Endothelial cell (in vitro differentiated cells): ENCODE data around the gene VAMP1. TPM values are rescaled to one million over a fixed set of nuclear protein-coding genes. Genes with fewer than 3 reads are reported as not detected.

ENCODE experiments used
- DNase-seq: peaks from one replicate; pipeline ENCODE4 v3.0.0; 2021; ENCODE audit warnings: low spot score
- H3K27ac Mint-ChIP-seq: one replicate; pipeline ENCODE4 v1.8.0; 2021; ENCODE audit warnings: mixed read lengths, inconsistent platforms; ENCODE audit not compliant: unreplicated experiment
- H3K27me3 Mint-ChIP-seq: one replicate; pipeline ENCODE4 v1.8.0; 2021; ENCODE audit warnings: mild to moderate bottlenecking, moderate library complexity, mixed read lengths, inconsistent platforms; ENCODE audit not compliant: unreplicated experiment
- H3K36me3 Mint-ChIP-seq: one replicate; pipeline ENCODE4 v1.8.0; 2021; ENCODE audit warnings: mild to moderate bottlenecking, low read depth, mixed read lengths, inconsistent platforms; ENCODE audit not compliant: unreplicated experiment
- H3K4me1 Mint-ChIP-seq: one replicate; pipeline ENCODE4 v1.8.0; 2021; ENCODE audit warnings: mild to moderate bottlenecking, mixed read lengths, inconsistent platforms; ENCODE audit not compliant: unreplicated experiment
- H3K4me3 Mint-ChIP-seq: one replicate; pipeline ENCODE4 v1.8.0; 2021; ENCODE audit warnings: mild to moderate bottlenecking, mixed read lengths, inconsistent platforms; ENCODE audit not compliant: unreplicated experiment
- H3K9me3 Mint-ChIP-seq: one replicate; pipeline ENCODE4 v1.8.0; 2021; ENCODE audit warnings: mixed read lengths, inconsistent platforms; ENCODE audit not compliant: unreplicated experiment
- CTCF ChIP-seq: fragments of 200-600 bp; sonication (generic); IDR thresholded peaks from one replicate; pipeline ENCODE4 v1.5.0; 2021; ENCODE audit warnings: antibody characterized with exemption; ENCODE audit not compliant: unreplicated experiment
- total RNA-seq: library from RNA; stranded (reverse); fragmentation: NEBNext Ultra II Directional; extraction: Animal tissue kit (Norgen Biotek cat#: 25700); gene quantifications from one replicate; pipeline ENCODE4 v1.2.1, GENCODE V29; 2021; ENCODE audit not compliant: unreplicated experiment

Gene VAMP1
- total RNA-seq, 1 donor from 2014 or later: 5.5 TPM

DNA sequence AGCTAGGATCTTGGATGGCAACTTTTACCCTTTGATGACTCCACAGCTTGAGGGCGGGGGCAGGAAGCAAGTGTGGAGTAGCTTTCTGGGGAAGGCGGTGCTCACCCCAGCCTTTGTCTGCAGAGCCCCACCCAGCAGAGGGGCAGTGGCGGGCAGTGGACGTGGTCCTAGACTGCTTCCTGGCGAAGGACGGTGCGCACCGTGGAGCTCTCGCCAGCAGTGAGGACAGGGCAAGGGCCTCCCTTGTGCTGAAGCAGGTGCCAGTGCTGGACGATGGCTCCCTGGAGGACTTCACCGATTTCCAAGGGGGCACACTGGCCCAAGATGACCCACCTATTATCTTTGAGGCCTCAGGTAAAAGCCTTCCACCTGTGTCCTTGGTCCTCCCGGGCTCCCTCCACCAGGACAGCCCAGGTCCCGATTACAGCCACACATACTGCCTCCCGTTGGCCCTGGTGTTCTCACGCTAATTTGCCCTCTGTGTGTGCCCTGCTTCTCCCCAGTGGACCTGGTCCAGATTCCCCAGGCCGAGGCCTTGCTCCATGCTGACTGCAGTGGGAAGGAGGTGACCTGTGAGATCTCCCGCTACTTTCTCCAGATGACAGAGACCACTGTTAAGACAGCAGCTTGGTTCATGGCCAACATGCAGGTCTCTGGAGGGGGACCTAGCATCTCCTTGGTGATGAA is 17.4 kb downstream of the VAMP1 start:
- Mint-ChIP-seq H3K27me3 (peaks cover 2% of the 10 kb centered on the region), H3K4me3 (peak overlapping the region; percentile 0), H3K4me1 (peaks cover 34% of the 10 kb centered on the region), H3K36me3 (peaks cover 7% of the 10 kb centered on the region), H3K27ac (no peak overlapping the region), H3K9me3 (no peaks in the 10 kb centered on the region)
- TF ChIP-seq CTCF: no peak
- no peak for DNase-seq

- DNase-seq: no peak
- H3K36me3 Mint-ChIP-seq: peaks cover 7% of the 10 kb centered on the region
- H3K4me3 Mint-ChIP-seq: no peak overlapping the region
Observed at GRCh38 chr12:6452245-6452943, 18.1 kb downstream of the VAMP1 start.

DNA sequence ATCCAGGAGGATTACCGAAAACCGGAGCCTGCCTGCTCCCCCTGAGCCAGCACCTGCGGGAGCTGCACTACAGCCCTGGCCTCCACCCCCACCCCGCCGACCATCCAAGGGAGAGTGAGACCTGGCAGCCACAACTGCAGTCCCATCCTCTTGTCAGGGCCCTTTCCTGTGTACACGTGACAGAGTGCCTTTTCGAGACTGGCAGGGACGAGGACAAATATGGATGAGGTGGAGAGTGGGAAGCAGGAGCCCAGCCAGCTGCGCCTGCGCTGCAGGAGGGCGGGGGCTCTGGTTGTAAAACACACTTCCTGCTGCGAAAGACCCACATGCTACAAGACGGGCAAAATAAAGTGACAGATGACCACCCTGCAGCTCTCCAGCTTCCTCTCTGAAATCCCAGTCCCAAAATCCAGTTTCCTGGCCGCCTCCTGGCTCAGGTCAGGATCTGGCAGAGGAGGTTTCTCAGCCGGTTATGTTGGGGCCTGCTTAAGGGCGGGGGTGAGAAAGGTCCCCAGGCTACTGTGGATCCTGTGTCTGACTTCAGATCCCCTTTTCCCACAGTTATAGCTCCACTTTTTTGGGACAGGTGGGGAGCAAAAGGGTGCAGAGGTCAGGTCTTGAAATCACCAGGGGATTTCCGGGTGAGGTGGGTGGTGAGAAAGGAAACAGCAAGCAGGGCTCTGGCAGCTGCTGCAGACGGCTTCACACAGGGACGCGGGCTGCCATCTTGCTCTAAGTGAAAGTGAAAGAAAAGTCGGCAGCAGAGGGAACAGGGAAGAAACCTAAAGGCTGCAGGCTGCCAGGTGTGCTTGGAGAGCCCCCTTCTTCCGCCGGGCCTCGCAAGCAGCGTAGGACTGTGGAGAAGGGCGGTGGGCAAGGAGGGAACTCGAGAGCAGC is 18.9 kb downstream of the VAMP1 start, which contains the start of gene TAPBPL:
Gene TAPBPL, plus strand, starts transcription at position 695 of the 897 bp plus-strand sequence. CDS start 207 bp downstream, outside the sequence.
- no peak for TF ChIP-seq CTCF
- H3K4me3 Mint-ChIP-seq: peak within 1 kb of the TSS; percentile 85
- H3K9me3 Mint-ChIP-seq: no peaks in the 10 kb centered on the region
- peak within 1 kb of the TSS; percentile 98 for H3K27ac Mint-ChIP-seq
- H3K36me3 Mint-ChIP-seq: no peaks in the 10 kb centered on the region
- H3K4me1 Mint-ChIP-seq: peaks cover 45% of the 10 kb centered on the region
- peaks cover 2% of the 10 kb centered on the region for H3K27me3 Mint-ChIP-seq
- DNase-seq: peak; percentile 63

More at GRCh38 chr12:6452245-6452943, 18.1 kb downstream of the VAMP1 start:
- Mint-ChIP-seq H3K27me3 (peaks cover 2% of the 10 kb centered on the region), H3K4me1 (peaks cover 41% of the 10 kb centered on the region), H3K27ac (peak overlapping the region; percentile 98), H3K9me3 (no peaks in the 10 kb centered on the region)
- TF ChIP-seq CTCF: no peak

DNA sequence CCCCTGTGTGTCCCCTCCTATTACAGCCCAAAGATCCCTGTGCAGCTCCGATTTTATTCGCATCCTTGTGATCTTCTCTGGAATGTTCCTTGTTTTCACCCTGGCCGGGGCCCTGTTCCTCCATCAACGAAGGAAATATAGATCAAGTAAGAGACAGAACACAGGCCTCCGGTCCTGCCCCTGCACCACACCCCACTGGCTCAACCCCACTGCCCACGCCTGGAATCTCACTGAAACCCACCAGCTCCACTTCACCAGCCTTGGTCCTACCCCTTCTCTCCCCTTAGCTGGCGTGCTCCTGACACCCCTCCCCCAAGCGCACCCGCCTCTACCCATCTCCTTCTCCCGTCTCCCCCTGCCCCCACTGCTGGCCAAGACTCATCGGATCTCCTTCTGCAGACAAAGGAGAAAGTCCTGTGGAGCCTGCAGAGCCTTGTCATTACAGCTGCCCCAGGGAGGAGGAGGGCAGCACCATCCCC is 19.6 kb downstream of the VAMP1 start:
- no peak for TF ChIP-seq CTCF
- H3K27ac Mint-ChIP-seq: peak overlapping the region; percentile 98
- H3K27me3 Mint-ChIP-seq: peaks cover 2% of the 10 kb centered on the region
- no peak for DNase-seq
- H3K4me1 Mint-ChIP-seq: peaks cover 45% of the 10 kb centered on the region
- H3K4me3 Mint-ChIP-seq: peak overlapping the region; percentile 85
- no peaks in the 10 kb centered on the region for H3K36me3 Mint-ChIP-seq
- no peaks in the 10 kb centered on the region for H3K9me3 Mint-ChIP-seq
